ENCODE measurements around the gene CDH5. TPM values are rescaled to one million over a fixed set of nuclear protein-coding genes. Genes with fewer than 3 reads are reported as not detected.

The CDH5 gene
- total RNA-seq, 4 donors from 2014 or later = 1.7 to 21.6 (median 8.0) TPM

- H3K27me3 ChIP-seq = peaks cover 0 to 22% (median 0%) of the 10 kb centered on the region in 4 donors
- TF ChIP-seq POLR2A (IDR thresholded peaks at IDR 0.05) (no peak), CTCF (IDR thresholded peaks at IDR 0.05) (no peak)
- no peaks in the 10 kb centered on the region for H3K36me3 ChIP-seq
These were observed 75.3 kb downstream of the CDH5 start for GRCh38 chr16:66441586-66442375.

GRCh38 chr16:66442502-66443268 is 76.2 kb downstream of the CDH5 start:
- Histone ChIP-seq H3K4me3 (no peak overlapping the region), H3K36me3 (no peaks in the 10 kb centered on the region), H3K27me3 (peaks cover 0 to 22% (median 0%) of the 10 kb centered on the region in 4 donors), H3K27ac (no peak overlapping the region), H3K9me3 (no peaks in the 10 kb centered on the region), H3K4me1 (no peaks in the 10 kb centered on the region)
- TF ChIP-seq POLR2A (IDR thresholded peaks at IDR 0.05) (no peak), CTCF (IDR thresholded peaks at IDR 0.05) (no peak)
- intact Hi-C loops (cut with DNase I) = no loop called here
- 66 to 72% methylated on average over 6 of the region's 6 CpGs for WGBS, 2 donors
- no peak for DNase-seq

More at GRCh38 chr16:66441586-66442375, 75.3 kb downstream of the CDH5 start:
- intact Hi-C loops (cut with DNase I) = no loop called here
- no peak overlapping the region for H3K4me3 ChIP-seq
- H3K9me3 ChIP-seq = no peaks in the 10 kb centered on the region
- H3K27ac ChIP-seq = no peak overlapping the region
- DNase-seq = no peak
- WGBS, 2 donors = 49% methylated on average over 3 of the region's 7 CpGs; no CpG with 5 or more reads in 1 of the 2 donors
- no peaks in the 10 kb centered on the region for H3K4me1 ChIP-seq

GRCh38 chr16:66443269-66443652 is 76.8 kb downstream of the CDH5 start:
- intact Hi-C loops (cut with DNase I) = no loop called here
- no peak for TF ChIP-seq CTCF (IDR thresholded peaks at IDR 0.05)
- Histone ChIP-seq H3K36me3 (no peaks in the 10 kb centered on the region), H3K9me3 (no peaks in the 10 kb centered on the region), H3K4me3 (no peak overlapping the region), H3K27ac (no peak overlapping the region), H3K27me3 (peaks cover 0 to 22% (median 0%) of the 10 kb centered on the region in 4 donors), H3K4me1 (no peaks in the 10 kb centered on the region)
- no peak for DNase-seq
- 85 to 93% methylated on average over 3 of the region's 3 CpGs for WGBS, 2 donors

- no peak for TF ChIP-seq CTCF (IDR thresholded peaks at IDR 0.05)
- TF ChIP-seq POLR2A (IDR thresholded peaks at IDR 0.05) = no peak
- Histone ChIP-seq H3K9me3 (no peaks in the 10 kb centered on the region), H3K27me3 (peaks cover 0 to 21% (median 0%) of the 10 kb centered on the region in 4 donors), H3K27ac (no peak overlapping the region), H3K4me3 (no peak overlapping the region), H3K36me3 (no peaks in the 10 kb centered on the region), H3K4me1 (no peaks in the 10 kb centered on the region)
- intact Hi-C loops (cut with DNase I) = no loop called here
- WGBS, 2 donors = 86% methylated on average over 1 of the region's 3 CpGs; no CpG with 5 or more reads in 1 of the 2 donors
- no peak for DNase-seq
These were observed 77.6 kb downstream of the CDH5 start for GRCh38 chr16:66444049-66444481.

GRCh38 chr16:66446737-66447136 is 80.2 kb downstream of the CDH5 start:
- no peak overlapping the region for H3K27ac ChIP-seq
- H3K4me3 ChIP-seq = no peak overlapping the region
- TF ChIP-seq POLR2A (IDR thresholded peaks at IDR 0.05) (no peak), CTCF (IDR thresholded peaks at IDR 0.05) (no peak)
- no peaks in the 10 kb centered on the region for H3K4me1 ChIP-seq
- peaks cover 0 to 9% (median 0%) of the 10 kb centered on the region in 4 donors for H3K27me3 ChIP-seq
- no peak for DNase-seq
- intact Hi-C loops (cut with DNase I) = no loop called here
- H3K36me3 ChIP-seq = no peaks in the 10 kb centered on the region
- WGBS, 2 donors = 43 to 69% methylated on average over 1 of the region's 1 CpG
- no peaks in the 10 kb centered on the region for H3K9me3 ChIP-seq

Data from esophagus squamous epithelium (tissue), 5 donors.